Erythroblast (primary cell): ENCODE measurements around the gene ZNF714.

ENCODE experiments used
- GATA1 ChIP-seq: IDR thresholded peaks from 2 replicates; pipeline ENCODE4 v1.6.1; 2011; ENCODE audit warnings: low read depth, mild to moderate bottlenecking, control low read depth, low read length, moderate library complexity
- POLR2A ChIP-seq: IDR thresholded peaks from 2 replicates; pipeline ENCODE4 v1.6.1; 2011; ENCODE audit warnings: mild to moderate bottlenecking, low read length

DNA sequence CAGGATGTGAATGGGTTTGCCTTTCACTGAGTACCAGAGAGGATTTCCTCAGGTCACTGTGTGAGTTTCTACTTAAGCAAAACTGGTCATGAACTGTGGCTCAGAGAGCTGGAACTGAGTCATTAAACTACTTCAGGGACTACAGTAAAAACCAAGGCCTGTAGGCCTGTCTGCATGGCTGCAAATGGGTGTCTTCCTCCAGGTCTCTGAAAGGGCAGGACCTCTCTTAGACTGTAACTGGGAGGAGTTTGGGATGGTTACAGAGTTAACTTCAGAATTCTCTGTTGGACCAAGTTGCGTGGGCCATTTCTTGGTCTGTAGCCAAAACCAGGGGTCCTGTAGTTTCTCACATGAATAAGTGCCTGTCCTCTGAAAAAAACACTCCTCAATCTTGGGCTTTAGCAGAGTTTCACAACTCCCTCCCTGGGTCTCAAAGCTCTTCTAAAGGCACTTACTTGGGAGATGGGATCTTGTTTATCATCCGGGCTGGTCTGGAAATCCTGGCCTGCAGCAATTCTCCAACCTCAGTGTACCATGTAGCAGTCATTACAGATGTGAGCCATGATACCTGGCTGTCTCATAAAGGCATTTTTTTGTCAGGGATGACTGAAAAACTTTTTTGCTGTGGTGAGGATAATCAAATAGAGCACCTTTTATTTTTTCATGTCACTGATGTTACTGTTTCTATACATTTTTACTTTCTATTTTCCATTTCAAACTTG lies 19.7 kb downstream of the ZNF714 start:
- TF ChIP-seq POLR2A (no peak), GATA1 (no peak)
